IMR-90 (cell line): Measurements from ENCODE around the gene PTGES3L. TPM values are rescaled to one million over a fixed set of nuclear protein-coding genes. Genes with fewer than 3 reads are reported as not detected.

Experiments
- ATAC-seq: fragments of 200-7000 bp; cut with Tn5 transposase; 2 replicates; pipeline ENCODE4 v1.9.1; 2020; ENCODE audit warnings: low read depth, mild to moderate bottlenecking, moderate library complexity
- BruUV-seq: library from RNA; stranded (reverse); fragments of 400-500 nt; replicated peaks from 2 replicates; lab custom pipeline; 2021; lab: Mats Ljungman, UMichigan
- CTCF ChIA-PET: fragments of 300-600 bp; formaldehyde crosslinking; extraction: SDS; loops from one replicate; lab custom pipeline; 2021; ENCODE audit warnings: antibody characterized with exemption; lab: Yijun Ruan, JAX
- POLR2A ChIA-PET: fragments of 300-600 bp; sonication (Branson Sonifier 250); formaldehyde crosslinking; loops from one replicate; lab custom pipeline; 2022; ENCODE audit warnings: antibody characterized with exemption; ENCODE audit not compliant: unreplicated experiment; lab: Charles Lee
- DNase-seq: peaks from one replicate; pipeline ENCODE4 v3.0.0; 2013
- H2AFZ ChIP-seq: replicated peaks from 2 replicates; pipeline ENCODE3; 2013; ENCODE audit warnings: low read length, mild to moderate bottlenecking; ENCODE audit not compliant: poor library complexity
- H2AK5ac ChIP-seq: 2 replicates; pipeline ENCODE4 v1.6.1; 2013; ENCODE audit warnings: low read depth, low read length, inconsistent platforms
- H2AK9ac ChIP-seq: replicated peaks from 2 replicates; pipeline ENCODE3; 2013; ENCODE audit warnings: mild to moderate bottlenecking, low read depth, low read length, moderate library complexity; ENCODE audit not compliant: poor library complexity
- H2BK120ac ChIP-seq: 2 replicates; pipeline ENCODE4 v1.6.1; 2013; ENCODE audit warnings: low read depth, low read length, inconsistent platforms
- H2BK15ac ChIP-seq: 3 replicates; pipeline ENCODE4 v1.6.1; 2013; ENCODE audit warnings: low read depth, low read length, inconsistent platforms
- H2BK20ac ChIP-seq: 2 replicates; pipeline ENCODE4 v1.6.1; 2013; ENCODE audit warnings: low read depth, mild to moderate bottlenecking, inconsistent platforms, low read length, moderate library complexity
- H2BK5ac ChIP-seq: 2 replicates; pipeline ENCODE4 v1.6.1; 2013; ENCODE audit warnings: mild to moderate bottlenecking, low read depth, low read length, inconsistent platforms; ENCODE audit not compliant: poor library complexity, severe bottlenecking
- H3K14ac ChIP-seq: replicated peaks from 2 replicates; pipeline ENCODE4 v1.6.1; 2013; ENCODE audit warnings: low read depth, low read length, inconsistent platforms
- H3K18ac ChIP-seq: 2 replicates; pipeline ENCODE4 v1.6.1; 2013; ENCODE audit warnings: low read depth, low read length, control low read depth
- H3K23ac ChIP-seq: 2 replicates; pipeline ENCODE4 v1.6.1; 2013; ENCODE audit warnings: low read depth, low read length, inconsistent platforms
- H3K27ac ChIP-seq: 2 replicates; pipeline ENCODE4 v1.5.1; 2013; ENCODE audit warnings: mild to moderate bottlenecking, control low read depth, low read length; ENCODE audit not compliant: insufficient read depth
- H3K27me3 ChIP-seq: 2 replicates; pipeline ENCODE4 v1.6.1; 2013; ENCODE audit warnings: low read length; ENCODE audit not compliant: control insufficient read depth, insufficient read depth
- H3K36me3 ChIP-seq: 2 replicates; pipeline ENCODE4 v1.6.1; 2013; ENCODE audit warnings: low read length, mixed read lengths; ENCODE audit not compliant: control insufficient read depth, insufficient read depth
- H3K4ac ChIP-seq: 2 replicates; pipeline ENCODE4 v1.6.1; 2013; ENCODE audit warnings: low read depth, low read length, inconsistent platforms
- H3K4me1 ChIP-seq: 2 replicates; pipeline ENCODE4 v1.6.1; 2013; ENCODE audit warnings: low read length, mixed read lengths; ENCODE audit not compliant: control insufficient read depth, insufficient read depth
- H3K4me2 ChIP-seq: 2 replicates; pipeline ENCODE4 v1.6.1; 2013; ENCODE audit warnings: low read depth, mild to moderate bottlenecking, control low read depth, low read length, moderate library complexity
- H3K4me3 ChIP-seq: 2 replicates; pipeline ENCODE4 v1.5.1; 2013; ENCODE audit warnings: low read depth, mild to moderate bottlenecking, control low read depth, low read length, moderate library complexity; ENCODE audit not compliant: insufficient read depth
- H3K56ac ChIP-seq: 2 replicates; pipeline ENCODE4 v1.6.1; 2013; ENCODE audit warnings: low read length, inconsistent platforms; ENCODE audit not compliant: insufficient read depth; ENCODE audit errors: extremely low read depth
- H3K79me1 ChIP-seq, 2 experiments: 2 replicates each; pipeline ENCODE4 v1.6.1; 2013; ENCODE audit warnings: low read length in 2 of 2, inconsistent platforms in 1 of 2, low read depth in 1 of 2
- H3K9ac ChIP-seq: 2 replicates; pipeline ENCODE4 v1.6.1; 2013; ENCODE audit warnings: low read depth, low read length, control low read depth
- H3K9me1 ChIP-seq: 2 replicates; pipeline ENCODE4 v1.6.1; 2013; ENCODE audit warnings: low read length, inconsistent platforms; ENCODE audit not compliant: insufficient read depth
- H3K9me3 ChIP-seq: 2 replicates; pipeline ENCODE4 v1.6.1; 2013; ENCODE audit warnings: low read length; ENCODE audit not compliant: control insufficient read depth, insufficient read depth
- H4K20me1 ChIP-seq: 2 replicates; pipeline ENCODE4 v1.6.1; 2013; ENCODE audit warnings: low read length, inconsistent platforms; ENCODE audit not compliant: insufficient read depth
- H4K5ac ChIP-seq: 2 replicates; pipeline ENCODE4 v1.6.1; 2013; ENCODE audit warnings: mild to moderate bottlenecking, low read depth, low read length, control low read depth
- H4K8ac ChIP-seq, 2 experiments: 2 replicates each; pipeline ENCODE4 v1.6.1; 2013; ENCODE audit warnings: low read depth in 2 of 2, low read length in 2 of 2, control low read depth in 1 of 2, inconsistent platforms in 1 of 2
- H4K91ac ChIP-seq: 2 replicates; pipeline ENCODE4 v1.6.1; 2013; ENCODE audit warnings: low read depth, low read length, inconsistent platforms; ENCODE audit not compliant: insufficient read depth
- MAFK ChIP-seq: IDR thresholded peaks from 2 replicates; pipeline ENCODE4 v1.6.1; 2012; ENCODE audit warnings: low read depth, low read length, improper control_type of control experiment
- SMC3 ChIP-seq: fragments of 150-350 bp; IDR thresholded peaks from 2 replicates; pipeline ENCODE4 v1.6.1; 2016; ENCODE audit warnings: low read depth, mild to moderate bottlenecking, antibody characterized with exemption, low read length, moderate library complexity
- USF2 ChIP-seq: fragments of 150-350 bp; IDR thresholded peaks from 2 replicates; pipeline ENCODE4 v1.6.1; 2017; ENCODE audit warnings: mild to moderate bottlenecking, antibody characterized with exemption, low read length, low read depth
- whole genome bisulfite sequencing, 2 experiments: methylation state at CpG; one replicate each; pipeline versions ENCODE4 v1.1.5 to v1.1.7; 2013; ENCODE audit warnings: missing lambda C conversion rate in 2 of 2; ENCODE audit not compliant: insufficient read length in 1 of 2; ENCODE audit errors: extremely low coverage in 2 of 2; 5-methylcytosine and 5-hydroxymethylcytosine counted together
- dilution Hi-C: fragments of 300-500 bp; cut with HindIII; formaldehyde crosslinking; loops from one replicate; pipeline ENCODE4 v1.14.3; 2018; ENCODE audit warnings: low sequenced_read_pairs; ENCODE audit not compliant: unreplicated experiment
- in situ Hi-C: fragments of 300-500 bp; cut with MboI; formaldehyde crosslinking; loops from 3 replicates; pipeline ENCODE4 v1.14.3; 2019; ENCODE audit warnings: low sequenced_read_pairs, inconsistent platforms, mixed read lengths
- intact Hi-C: fragments of 100-400 bp; cut with micrococcal nuclease; formaldehyde crosslinking; loops from 2 replicates; pipeline ENCODE4 v1.10.0; 2022
- polyA plus RNA-seq, 3 experiments: library from polyadenylated mRNA; depleted of rRNA; stranded (reverse); fragments of >200 nt; gene quantifications; 2 replicates each; pipeline ENCODE4 v1.2.3, GENCODE V29; 2012; ENCODE audit warnings: low replicate concordance in 1 of 3
- total RNA-seq: library from RNA; depleted of rRNA; stranded (reverse); fragments of >200 nt; gene quantifications from 2 replicates; pipeline ENCODE4 v1.2.3, GENCODE V29; 2012

PTGES3L gene
- total and polyA plus RNA-seq, 2 of the 4 experiments (the other 2 are of a cell fraction): 1.4 to 2.4 TPM

- H3K4me3 ChIP-seq: no peak overlapping the region
- H3K27me3 ChIP-seq: no peaks in the 10 kb centered on the region
- H3K14ac ChIP-seq: no peak overlapping the region
- no peak overlapping the region for H4K5ac ChIP-seq
- POLR2A ChIA-PET: no interaction called here
- H3K18ac ChIP-seq: no peak overlapping the region
- H3K27ac ChIP-seq: no peak overlapping the region
- peak overlapping the region; percentile 19 for H2AK9ac ChIP-seq
- H3K36me3 ChIP-seq: peaks cover 54% of the 10 kb centered on the region
- no peak overlapping the region for H3K4ac ChIP-seq
- H3K4me1 ChIP-seq: peaks cover 7% of the 10 kb centered on the region
- H3K79me1 ChIP-seq: peaks cover 11 to 46% of the 10 kb centered on the region in 2 experiments; a peak in 2 of 4 replicates
- TSS peak; percentile 93 for BruUV-seq
- no peak overlapping the region for H2AFZ ChIP-seq
- no peak overlapping the region for H4K8ac ChIP-seq
- intact Hi-C loops: no loop called here
- DNase-seq (no peak), ATAC-seq (no peak)
- H4K20me1 ChIP-seq: peaks cover 32% of the 10 kb centered on the region; the same call in 1 of the 2 replicates
- H2AK5ac ChIP-seq: no peak overlapping the region
- dilution Hi-C loops: no loop called here
- H3K9me3 ChIP-seq: no peaks in the 10 kb centered on the region
- no peak overlapping the region for H2BK120ac ChIP-seq
- no peak overlapping the region for H3K4me2 ChIP-seq
- no peak overlapping the region for H2BK15ac ChIP-seq
- peaks cover 26% of the 10 kb centered on the region for H3K9me1 ChIP-seq
- TF ChIP-seq MAFK (no peak), SMC3 (no peak), USF2 (no peak)
- H3K56ac ChIP-seq: no peak overlapping the region
- WGBS, 2 experiments: no CpG with 5 or more reads among the region's 8 CpGs
- CTCF ChIA-PET: no interaction called here
- H2BK20ac ChIP-seq: no peak overlapping the region
- H3K23ac ChIP-seq: no peak overlapping the region
- in situ Hi-C loops: no loop called here
- H2BK5ac ChIP-seq: no peak overlapping the region
- no peak overlapping the region for H3K9ac ChIP-seq
- H4K91ac ChIP-seq: no peak overlapping the region
Measured at GRCh38 chr17:43014649-43015542, 35.0 kb upstream of the PTGES3L start.
